ENCODE results near the gene USP1. TPM values are rescaled to one million over a fixed set of nuclear protein-coding genes. Genes with fewer than 3 reads are reported as not detected.

The USP1 gene
- total and polyA plus RNA-seq, 7 donors, result 8.4 to 19.3 (median 14.2) TPM

GRCh38 chr1:62452951-62453350 lies 16.1 kb downstream of the USP1 start:
- 93 to 100% (median 98%) methylated on average over 1 of the region's 1 CpG for WGBS, 3 donors
- ATAC-seq, result no peak
- no peak for TF ChIP-seq CTCF (IDR thresholded peaks at IDR 0.05)
- Histone ChIP-seq H3K36me3 (ENCODE audit: insufficient read depth in 1 of 2, low read depth in 1 of 2) (peaks cover 6 to 89% of the 10 kb centered on the region in 2 donors), H3K4me1 (no peaks in the 10 kb centered on the region), H3K27me3 (ENCODE audit: insufficient read depth in 3 of 3, low read length in 2 of 3) (no peaks in the 10 kb centered on the region), H3K9me3 (no peaks in the 10 kb centered on the region), H3K27ac (no peak overlapping the region), H3K4me3 (no peak overlapping the region)
- no peak for DNase-seq
- intact Hi-C loops (cut with DNase I), result no loop called here

- Histone ChIP-seq H3K27me3 (ENCODE audit: insufficient read depth in 3 of 3, low read length in 2 of 3) (no peaks in the 10 kb centered on the region), H3K36me3 (ENCODE audit: insufficient read depth in 1 of 2, low read depth in 1 of 2) (peaks cover 0 to 45% of the 10 kb centered on the region in 2 donors), H3K4me1 (no peaks in the 10 kb centered on the region), H3K27ac (no peak overlapping the region), H3K4me3 (no peak overlapping the region), H3K9me3 (no peaks in the 10 kb centered on the region)
- TF ChIP-seq CTCF (IDR thresholded peaks at IDR 0.05), result no peak
- no peak for ATAC-seq
- DNase-seq, result no peak
- 75 to 84% (median 77%) methylated on average over 7 of the region's 7 CpGs for WGBS, 3 donors
- intact Hi-C loops (cut with DNase I), result no loop called here
Observed at GRCh38 chr1:62457955-62458354, 21.1 kb downstream of the USP1 start.

GRCh38 chr1:62462370-62462769 lies 25.5 kb downstream of the USP1 start:
- Histone ChIP-seq H3K4me3 (no peak overlapping the region), H3K36me3 (ENCODE audit: insufficient read depth in 1 of 2, low read depth in 1 of 2) (peaks cover 0 to 10% of the 10 kb centered on the region in 2 donors), H3K4me1 (no peaks in the 10 kb centered on the region), H3K27me3 (ENCODE audit: insufficient read depth in 3 of 3, low read length in 2 of 3) (no peaks in the 10 kb centered on the region), H3K27ac (no peak overlapping the region), H3K9me3 (no peaks in the 10 kb centered on the region)
- TF ChIP-seq CTCF (IDR thresholded peaks at IDR 0.05), result no peak
- WGBS, 3 donors, result 95 to 98% (median 96%) methylated on average over 3 of the region's 3 CpGs
- no peak for ATAC-seq
- DNase-seq, result no peak
- intact Hi-C loops (cut with DNase I), result no loop called here

- TF ChIP-seq CTCF (IDR thresholded peaks at IDR 0.05), result no peak
- Histone ChIP-seq H3K9me3 (peaks cover 16% of the 10 kb centered on the region), H3K36me3 (ENCODE audit: insufficient read depth in 1 of 2, low read depth in 1 of 2) (peaks cover 4 to 22% of the 10 kb centered on the region in 2 donors), H3K4me3 (no peak overlapping the region), H3K27ac (no peak overlapping the region), H3K27me3 (ENCODE audit: insufficient read depth in 3 of 3, low read length in 2 of 3) (no peaks in the 10 kb centered on the region), H3K4me1 (no peaks in the 10 kb centered on the region)
- ATAC-seq (no peak), DNase-seq (no peak)
- intact Hi-C loops (cut with DNase I), result no loop called here
Observed at GRCh38 chr1:62467092-62467491, 30.2 kb downstream of the USP1 start.

- no peak overlapping the region for H3K27ac ChIP-seq
Observed at GRCh38 chr1:62476525-62477219, 39.8 kb downstream of the USP1 start.

More at GRCh38 chr1:62476525-62477219, 39.8 kb downstream of the USP1 start:
- 75 to 83% (median 77%) methylated on average over 3 of the region's 3 CpGs for WGBS, 3 donors
- no peak for DNase-seq
- H3K36me3 ChIP-seq (ENCODE audit: insufficient read depth in 1 of 2, low read depth in 1 of 2), result peaks cover 2 to 53% of the 10 kb centered on the region in 2 donors
- no peak for ATAC-seq
- no peak overlapping the region for H3K4me3 ChIP-seq
- H3K9me3 ChIP-seq, result no peaks in the 10 kb centered on the region
- TF ChIP-seq CTCF (IDR thresholded peaks at IDR 0.05), result no peak
- H3K4me1 ChIP-seq, result no peaks in the 10 kb centered on the region
- H3K27me3 ChIP-seq (ENCODE audit: insufficient read depth in 3 of 3, low read length in 2 of 3), result no peaks in the 10 kb centered on the region
- intact Hi-C loops (cut with DNase I), result no loop called here

All from psoas muscle (tissue), 8 donors.